Measurements from ENCODE around the gene TSC1. TPM values are rescaled to one million over a fixed set of nuclear protein-coding genes. Genes with fewer than 3 reads are reported as not detected.

Gene TSC1
- total and polyA plus RNA-seq, 4 donors, result 43.6 to 48.8 (median 47.3) TPM

DNA sequence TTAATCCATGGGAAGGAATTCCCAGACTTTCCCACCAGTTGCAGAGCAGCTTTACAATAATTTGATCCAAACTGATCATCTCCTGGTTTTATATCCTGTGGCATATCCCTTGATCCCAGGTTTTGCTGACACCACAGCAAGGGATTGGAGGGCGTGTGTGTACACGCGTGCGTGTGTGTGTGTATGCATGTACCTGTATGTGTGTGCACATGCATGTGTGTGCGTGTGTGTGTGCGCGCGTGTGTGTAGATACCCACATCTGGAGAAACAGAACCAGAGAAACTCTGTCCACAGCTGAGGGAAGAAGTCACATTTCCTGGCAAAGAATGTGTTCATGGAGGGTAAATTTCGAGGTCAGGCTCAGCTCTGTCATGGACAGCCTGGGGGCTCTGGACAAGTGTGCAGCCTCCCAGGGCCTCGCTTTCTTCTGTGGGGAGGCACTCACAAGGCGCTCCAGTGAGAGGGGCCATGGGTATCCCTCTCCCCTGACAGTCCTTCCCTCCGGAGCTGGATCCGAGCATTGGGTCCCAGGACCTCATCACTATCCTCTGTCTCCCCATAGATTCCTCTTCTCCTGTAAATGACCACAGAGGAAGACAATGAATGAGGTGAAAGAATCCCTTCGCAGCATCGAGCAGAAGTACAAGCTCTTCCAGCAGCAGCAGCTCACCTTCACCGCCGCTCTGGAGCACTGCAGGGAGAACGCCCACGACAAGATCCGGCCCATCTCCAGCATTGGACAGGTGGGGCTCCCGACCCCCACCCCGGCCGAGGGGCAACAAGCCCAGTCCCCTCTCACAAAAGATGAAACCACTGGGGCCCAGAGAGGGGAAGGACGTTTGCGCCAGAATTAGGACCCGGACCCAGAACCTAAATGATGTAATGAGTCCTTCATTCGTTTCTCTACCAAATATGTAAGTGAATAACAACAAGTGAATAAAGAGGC, 60.8 kb downstream of the TSC1 start:
- no peak overlapping the region for H3K27ac ChIP-seq (ENCODE audit: low read depth, low read length)
- H3K4me3 ChIP-seq (ENCODE audit: low read depth, low read length), result no peak overlapping the region
- H3K27me3 ChIP-seq (ENCODE audit: control insufficient read depth, insufficient read depth, low read length), result no peaks in the 10 kb centered on the region
- H3K9me3 ChIP-seq (ENCODE audit: control insufficient read depth, insufficient read depth, low read length), result no peaks in the 10 kb centered on the region
- DNase-seq (ENCODE audit: low read depth in 4 of 6, low spot score in 6 of 6), result no peak
- WGBS (ENCODE audit: insufficient coverage), result 95% methylated on average over 17 of the region's 27 CpGs
- peaks cover 45% of the 10 kb centered on the region for H3K36me3 ChIP-seq (ENCODE audit: control insufficient read depth, insufficient read depth, low read length)
- peaks cover 7% of the 10 kb centered on the region for H3K4me1 ChIP-seq (ENCODE audit: control insufficient read depth, insufficient read depth, low read length)

DNA sequence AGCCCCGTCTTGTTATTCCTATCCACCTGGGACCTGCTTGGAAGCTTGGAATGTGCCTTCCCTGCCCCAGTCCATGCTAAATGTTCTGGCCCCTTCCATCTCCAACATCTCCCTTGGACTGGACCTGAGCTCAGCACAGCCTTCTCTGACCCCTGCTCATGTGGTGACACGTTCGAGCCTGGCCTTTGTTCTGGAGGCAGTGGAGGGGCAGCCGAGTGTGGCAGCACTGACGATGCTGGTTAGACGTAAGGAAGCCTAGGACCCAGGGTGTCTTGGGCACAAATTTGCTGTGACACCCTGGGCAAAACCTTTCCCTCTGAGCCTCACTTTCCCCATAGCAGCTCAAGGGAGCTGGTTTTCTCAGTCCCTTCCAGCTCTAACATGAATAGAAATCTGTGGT, 61.8 kb downstream of the TSC1 start:
- peaks cover 35% of the 10 kb centered on the region for H3K36me3 ChIP-seq (ENCODE audit: control insufficient read depth, insufficient read depth, low read length)
- H3K4me1 ChIP-seq (ENCODE audit: control insufficient read depth, insufficient read depth, low read length), result peaks cover 9% of the 10 kb centered on the region
- H3K27me3 ChIP-seq (ENCODE audit: control insufficient read depth, insufficient read depth, low read length), result no peaks in the 10 kb centered on the region
- WGBS (ENCODE audit: insufficient coverage), result 61% methylated on average over 3 of the region's 6 CpGs
- H3K27ac ChIP-seq (ENCODE audit: low read depth, low read length), result no peak overlapping the region
- H3K4me3 ChIP-seq (ENCODE audit: low read depth, low read length), result no peak overlapping the region
- no peaks in the 10 kb centered on the region for H3K9me3 ChIP-seq (ENCODE audit: control insufficient read depth, insufficient read depth, low read length)
- no peak for DNase-seq (ENCODE audit: low read depth in 4 of 6, low spot score in 6 of 6)

DNA sequence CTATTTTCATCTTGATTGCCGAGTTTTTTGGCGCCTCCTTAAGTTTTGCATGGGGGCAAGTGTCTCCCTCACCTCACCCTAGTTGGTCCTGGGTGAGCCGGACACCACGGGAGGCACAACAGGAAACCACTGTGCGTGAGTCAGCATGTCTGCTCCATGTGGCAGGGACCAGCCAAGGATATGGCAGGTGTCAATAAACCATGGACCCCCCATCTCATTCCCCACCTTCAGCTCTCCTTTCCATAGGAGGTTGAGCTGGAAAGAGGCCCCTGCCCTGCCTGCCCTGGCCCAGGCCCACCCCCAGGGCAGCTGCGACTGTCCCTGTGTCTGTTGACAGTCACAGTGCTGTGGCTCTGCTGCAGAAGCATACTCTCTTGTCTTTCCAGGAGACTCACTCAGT, 62.6 kb downstream of the TSC1 start:
- Histone ChIP-seq H3K36me3 (ENCODE audit: control insufficient read depth, insufficient read depth, low read length) (peaks cover 31% of the 10 kb centered on the region), H3K4me1 (ENCODE audit: control insufficient read depth, insufficient read depth, low read length) (peaks cover 14% of the 10 kb centered on the region), H3K27me3 (ENCODE audit: control insufficient read depth, insufficient read depth, low read length) (no peaks in the 10 kb centered on the region), H3K4me3 (ENCODE audit: low read depth, low read length) (no peak overlapping the region), H3K27ac (ENCODE audit: low read depth, low read length) (no peak overlapping the region), H3K9me3 (ENCODE audit: control insufficient read depth, insufficient read depth, low read length) (no peaks in the 10 kb centered on the region)
- WGBS (ENCODE audit: insufficient coverage), result 89% methylated on average over 6 of the region's 6 CpGs
- no peak for DNase-seq (ENCODE audit: low read depth in 4 of 6, low spot score in 6 of 6)

DNA sequence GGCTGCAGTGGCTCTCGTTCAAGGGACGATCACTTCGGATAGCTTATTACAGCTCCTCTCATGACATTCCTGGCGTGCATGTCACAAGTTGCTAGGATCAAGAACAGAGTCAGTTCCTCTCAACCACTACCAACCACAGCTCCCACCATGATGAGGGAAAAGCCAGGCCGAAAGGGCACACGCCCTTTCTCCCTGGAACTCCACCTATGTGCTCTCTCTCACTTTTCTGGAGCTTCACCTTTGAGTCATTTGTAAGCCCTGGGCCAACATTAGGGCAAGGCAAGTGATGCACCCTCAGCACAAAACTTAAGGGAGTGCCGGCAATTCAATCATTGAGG, 64.1 kb downstream of the TSC1 start:
- Histone ChIP-seq H3K27me3 (ENCODE audit: control insufficient read depth, insufficient read depth, low read length) (no peaks in the 10 kb centered on the region), H3K4me3 (ENCODE audit: low read depth, low read length) (no peak overlapping the region), H3K27ac (ENCODE audit: low read depth, low read length) (no peak overlapping the region), H3K9me3 (ENCODE audit: control insufficient read depth, insufficient read depth, low read length) (no peaks in the 10 kb centered on the region), H3K36me3 (ENCODE audit: control insufficient read depth, insufficient read depth, low read length) (peaks cover 23% of the 10 kb centered on the region), H3K4me1 (ENCODE audit: control insufficient read depth, insufficient read depth, low read length) (peaks cover 14% of the 10 kb centered on the region)
- no peak for DNase-seq (ENCODE audit: low read depth in 4 of 6, low spot score in 6 of 6)
- WGBS (ENCODE audit: insufficient coverage), result 66% methylated on average over 6 of the region's 7 CpGs

DNA sequence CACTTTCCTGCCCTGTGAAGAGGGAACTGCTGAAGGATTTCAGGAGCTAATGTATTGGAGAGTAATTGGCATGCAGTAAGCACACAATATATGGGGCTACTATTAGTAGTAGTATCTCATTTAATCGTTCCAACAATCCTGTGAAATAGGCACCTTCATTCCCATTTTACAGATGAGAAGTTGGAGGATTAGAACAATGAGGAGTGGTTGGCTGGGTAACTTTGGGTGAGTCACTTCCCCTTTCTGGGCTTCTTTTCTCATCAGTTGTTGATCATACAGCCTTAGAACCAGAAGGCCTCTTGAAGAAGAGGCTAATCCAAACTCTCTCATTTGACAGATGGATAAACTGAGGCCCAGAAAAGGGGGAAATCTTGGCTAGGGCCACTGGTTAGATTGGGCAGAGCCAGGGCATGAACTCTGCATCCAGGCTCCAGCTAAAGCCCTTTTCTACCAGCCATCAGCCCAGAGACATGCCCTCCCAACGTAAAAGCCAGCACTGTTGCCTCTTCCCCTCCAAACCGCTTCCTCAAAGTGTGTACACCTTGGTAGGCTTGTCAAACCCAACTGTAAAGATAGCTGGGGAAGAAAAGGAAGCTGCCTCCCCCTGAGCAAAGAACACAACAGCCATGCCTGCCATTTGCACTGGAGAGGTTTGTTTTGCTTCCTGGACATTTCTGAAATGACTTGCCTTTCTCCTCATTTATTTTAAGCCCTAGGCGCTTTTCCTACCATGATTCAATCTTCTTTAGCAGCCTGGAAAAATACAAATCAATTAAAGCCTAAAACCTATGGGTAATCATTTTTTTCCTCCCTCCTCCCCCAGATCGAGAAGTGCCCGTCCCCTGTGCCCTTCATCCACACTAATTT, 64.7 kb downstream of the TSC1 start:
- H3K4me3 ChIP-seq (ENCODE audit: low read depth, low read length), result peak overlapping the region; percentile 98
- no peaks in the 10 kb centered on the region for H3K9me3 ChIP-seq (ENCODE audit: control insufficient read depth, insufficient read depth, low read length)
- H3K4me1 ChIP-seq (ENCODE audit: control insufficient read depth, insufficient read depth, low read length), result peaks cover 14% of the 10 kb centered on the region
- WGBS (ENCODE audit: insufficient coverage), result 94% methylated on average over 4 of the region's 6 CpGs
- H3K36me3 ChIP-seq (ENCODE audit: control insufficient read depth, insufficient read depth, low read length), result peaks cover 22% of the 10 kb centered on the region
- DNase-seq (ENCODE audit: low read depth in 4 of 6, low spot score in 6 of 6), result no peak
- H3K27me3 ChIP-seq (ENCODE audit: control insufficient read depth, insufficient read depth, low read length), result no peaks in the 10 kb centered on the region
- peak overlapping the region; percentile 76 for H3K27ac ChIP-seq (ENCODE audit: low read depth, low read length)

DNA sequence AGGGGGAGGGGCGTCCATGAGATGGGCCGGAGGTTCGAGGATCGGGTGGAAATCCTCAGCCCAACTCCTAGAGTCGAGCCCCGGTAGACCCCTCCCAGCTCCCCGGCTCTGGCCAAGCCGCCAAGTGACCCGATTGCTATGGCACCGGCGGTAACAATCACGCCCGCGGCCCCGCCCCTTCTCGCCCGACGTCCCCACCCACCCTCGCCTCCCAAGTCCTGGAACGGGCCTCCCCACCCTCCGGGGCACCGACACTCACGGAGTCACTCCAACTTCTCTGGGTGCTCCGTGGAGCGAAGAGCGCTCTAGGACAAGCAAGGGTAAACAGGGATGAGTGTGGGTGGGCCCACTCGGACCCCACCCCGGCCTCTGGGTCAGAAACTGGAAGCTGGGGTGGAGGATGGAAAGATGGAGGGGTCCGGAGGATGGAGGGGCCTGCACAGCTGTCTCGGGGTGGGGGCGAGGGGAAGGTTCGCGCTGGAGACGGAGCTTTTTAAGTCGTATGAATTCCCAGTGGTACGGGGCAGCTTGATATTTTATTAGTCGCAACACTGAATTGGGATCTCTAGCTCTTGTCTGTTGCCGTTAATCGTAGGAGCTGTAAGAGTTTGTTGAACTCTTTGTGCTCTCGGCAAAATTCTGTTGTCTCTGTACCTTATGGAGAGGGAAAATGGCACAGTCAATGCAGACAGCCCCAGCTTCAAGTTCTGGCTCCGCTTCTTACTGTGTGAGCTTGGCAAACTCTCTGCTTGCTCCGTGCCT, 65.5 kb downstream of the TSC1 start, which contains the start of gene SPACA9:
TSS of gene SPACA9 (plus strand) at position 204 of the 762 bp plus-strand sequence. CDS start 5,050 bp downstream, outside the sequence.
- H3K27ac ChIP-seq (ENCODE audit: low read depth, low read length), result peak within 1 kb of the TSS; percentile 76
- H3K4me3 ChIP-seq (ENCODE audit: low read depth, low read length), result peak within 1 kb of the TSS; percentile 98
- no peaks in the 10 kb centered on the region for H3K9me3 ChIP-seq (ENCODE audit: control insufficient read depth, insufficient read depth, low read length)
- peaks cover 14% of the 10 kb centered on the region for H3K4me1 ChIP-seq (ENCODE audit: control insufficient read depth, insufficient read depth, low read length)
- peaks cover 14% of the 10 kb centered on the region for H3K36me3 ChIP-seq (ENCODE audit: control insufficient read depth, insufficient read depth, low read length)
- H3K27me3 ChIP-seq (ENCODE audit: control insufficient read depth, insufficient read depth, low read length), result no peaks in the 10 kb centered on the region
- WGBS (ENCODE audit: insufficient coverage), result 9% methylated on average over 38 of the region's 42 CpGs
- DNase-seq (ENCODE audit: low read depth in 4 of 6, low spot score in 6 of 6), result peak in 4 of 6 donors; percentile 7 to 77 (median 43)

DNA sequence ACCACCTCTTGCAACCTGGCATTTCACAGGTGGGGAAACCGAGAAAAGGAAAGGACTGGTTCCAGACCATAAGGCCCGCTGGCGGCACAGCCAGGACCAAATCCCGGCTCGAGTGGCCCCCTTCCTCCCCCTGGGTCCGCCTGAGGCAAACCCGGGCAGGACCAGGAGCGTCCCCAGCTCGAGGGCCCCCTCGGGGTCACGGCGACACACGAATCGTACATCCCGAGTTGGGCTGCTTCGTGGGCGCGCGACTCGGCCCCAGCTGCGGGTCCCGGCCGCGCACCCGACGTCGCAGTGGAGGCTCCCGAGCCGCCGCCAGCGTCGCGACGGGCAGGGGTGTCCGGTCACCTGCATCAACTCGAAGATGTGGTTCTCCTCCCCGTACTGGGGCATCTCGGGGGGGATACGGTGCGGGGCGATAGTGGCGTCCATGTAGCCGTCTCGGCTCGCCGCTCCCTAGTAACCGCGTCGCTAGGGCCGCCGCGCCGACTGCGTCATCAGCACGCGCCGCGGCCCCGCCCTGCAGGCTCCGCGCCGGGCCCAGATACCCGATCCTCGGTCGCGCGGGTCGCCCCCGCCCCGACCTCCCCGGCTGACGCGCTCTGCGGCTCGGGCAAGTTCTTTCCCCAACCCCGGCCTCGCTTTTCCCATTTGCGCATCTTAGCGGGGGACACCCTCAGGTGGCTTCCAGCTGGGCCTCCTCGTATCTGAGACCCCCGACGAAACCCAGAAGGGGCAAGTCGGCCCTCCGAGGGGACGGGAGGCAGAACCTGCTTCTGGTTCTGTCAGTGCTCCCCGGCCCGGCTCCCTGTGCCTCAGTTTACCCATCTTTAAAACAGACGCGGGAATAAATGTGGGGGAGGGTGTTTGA, 66.4 kb downstream of the TSC1 start, which contains the start of gene AK8:
TSS of gene AK8 (minus strand) at position 461 of the 871 bp plus-strand sequence. CDS start at position 432, 29 bp downstream.
- Histone ChIP-seq H3K4me1 (ENCODE audit: control insufficient read depth, insufficient read depth, low read length) (peaks cover 14% of the 10 kb centered on the region), H3K27me3 (ENCODE audit: control insufficient read depth, insufficient read depth, low read length) (no peaks in the 10 kb centered on the region), H3K9me3 (ENCODE audit: control insufficient read depth, insufficient read depth, low read length) (no peaks in the 10 kb centered on the region), H3K4me3 (ENCODE audit: low read depth, low read length) (peak within 1 kb of the TSS; percentile 98), H3K36me3 (ENCODE audit: control insufficient read depth, insufficient read depth, low read length) (peaks cover 10% of the 10 kb centered on the region), H3K27ac (ENCODE audit: low read depth, low read length) (peak within 1 kb of the TSS; percentile 76)
- DNase-seq (ENCODE audit: low read depth in 4 of 6, low spot score in 6 of 6), result peak; percentile 55 to 94 (median 67)
- WGBS (ENCODE audit: insufficient coverage), result under 1% methylated on average over 87 of the region's 89 CpGs

DNA sequence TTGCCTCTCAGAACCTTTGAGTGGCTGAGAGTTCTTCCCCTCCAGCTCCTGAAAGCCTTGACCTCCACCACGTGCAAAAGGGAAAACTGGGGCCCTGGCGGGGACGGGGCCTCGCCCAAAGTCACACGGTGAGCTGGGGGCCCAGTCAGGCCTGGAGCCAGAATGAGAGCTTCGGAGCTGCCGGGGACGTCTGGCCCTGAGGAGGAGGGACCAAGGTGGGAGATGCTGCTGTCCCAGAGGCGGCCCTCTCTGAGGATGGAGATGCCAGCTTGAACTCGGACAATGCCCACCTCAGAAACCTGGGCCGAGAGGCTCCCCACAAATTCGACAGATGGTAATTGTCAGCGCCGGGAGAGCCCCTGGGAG, 67.0 kb downstream of the TSC1 start:
- Histone ChIP-seq H3K27ac (ENCODE audit: low read depth, low read length) (no peak overlapping the region), H3K9me3 (ENCODE audit: control insufficient read depth, insufficient read depth, low read length) (no peaks in the 10 kb centered on the region), H3K27me3 (ENCODE audit: control insufficient read depth, insufficient read depth, low read length) (no peaks in the 10 kb centered on the region), H3K4me1 (ENCODE audit: control insufficient read depth, insufficient read depth, low read length) (peaks cover 14% of the 10 kb centered on the region), H3K4me3 (ENCODE audit: low read depth, low read length) (peak overlapping the region; percentile 98), H3K36me3 (ENCODE audit: control insufficient read depth, insufficient read depth, low read length) (peaks cover 9% of the 10 kb centered on the region)
- 28% methylated on average over 13 of the region's 14 CpGs for WGBS (ENCODE audit: insufficient coverage)
- DNase-seq (ENCODE audit: low read depth in 4 of 6, low spot score in 6 of 6), result no peak

All from spinal cord (tissue), 10 donors.